ENCODE data around the gene CD79A. TPM values are rescaled to one million over a fixed set of nuclear protein-coding genes. Genes with fewer than 3 reads are reported as not detected.

CD79A gene
- total RNA-seq, 1 donor from 2014 or later, result 1.7 TPM

GRCh38 chr19:41917676-41918075 lies 40.6 kb downstream of the CD79A start:
- intact Hi-C loops (cut with micrococcal nuclease), result no loop called here

GRCh38 chr19:41918095-41918494 lies 41.0 kb downstream of the CD79A start:
- intact Hi-C loops (cut with micrococcal nuclease), result no loop called here

- intact Hi-C loops (cut with micrococcal nuclease), result no loop called here
Measured at GRCh38 chr19:41918653-41919244, 41.7 kb downstream of the CD79A start.

- intact Hi-C loops (cut with micrococcal nuclease), result no loop called here
Measured at GRCh38 chr19:41919948-41920712, 43.1 kb downstream of the CD79A start.

GRCh38 chr19:41920882-41921576 lies 44.0 kb downstream of the CD79A start:
- intact Hi-C loops (cut with micrococcal nuclease), result no loop called here

- intact Hi-C loops (cut with micrococcal nuclease), result no loop called here
Measured at GRCh38 chr19:41921577-41922576, 44.8 kb downstream of the CD79A start.

GRCh38 chr19:41922585-41922984 lies 45.5 kb downstream of the CD79A start:
- intact Hi-C loops (cut with micrococcal nuclease), result no loop called here

- intact Hi-C loops (cut with micrococcal nuclease), result no loop called here
Measured at GRCh38 chr19:41923045-41923788, 46.1 kb downstream of the CD79A start.

GRCh38 chr19:41924151-41925145 lies 47.4 kb downstream of the CD79A start:
- intact Hi-C loops (cut with micrococcal nuclease), result loop anchor here (5.0 kb wide), 1 partner anchor 37 kb away; no protein-coding TSS in a partner anchor

- intact Hi-C loops (cut with micrococcal nuclease), result loop anchor here (5.0 kb wide), 1 partner anchor 38 kb away; no protein-coding TSS in a partner anchor
Measured at GRCh38 chr19:41925208-41926003, 48.3 kb downstream of the CD79A start.

GRCh38 chr19:41926028-41926762 lies 49.1 kb downstream of the CD79A start:
- intact Hi-C loops (cut with micrococcal nuclease), result loop anchor here (5.0 kb wide), 1 partner anchor 39 kb away; no protein-coding TSS in a partner anchor

- intact Hi-C loops (cut with micrococcal nuclease), result loop anchor here (5.0 kb wide), 1 partner anchor 40 kb away; no protein-coding TSS in a partner anchor
Measured at GRCh38 chr19:41926763-41927496, 49.9 kb downstream of the CD79A start.

- intact Hi-C loops (cut with micrococcal nuclease), result loop anchor here (2.0 to 5.0 kb wide), 2 partner anchors 40 to 53 kb away; no protein-coding TSS in a partner anchor
Measured at GRCh38 chr19:41927497-41928192, 50.6 kb downstream of the CD79A start.

GRCh38 chr19:41928221-41928683 lies 51.2 kb downstream of the CD79A start, which contains the start of gene ERFL:
TSS of gene ERFL (minus strand) at chr19:41928449. CDS start at chr19:41912919, 15,530 bp downstream.
- intact Hi-C loops (cut with micrococcal nuclease), result loop anchor here (2.0 to 5.0 kb wide), 2 partner anchors 41 to 53 kb away; no protein-coding TSS in a partner anchor

- intact Hi-C loops (cut with micrococcal nuclease), result loop anchor here (2.0 to 5.0 kb wide), 2 partner anchors 42 to 54 kb away; no protein-coding TSS in a partner anchor
Measured at GRCh38 chr19:41928754-41929535, 51.9 kb downstream of the CD79A start.
